ENCODE results near the gene MKRN2.
"Not testable (repeated sequence)": the region's sequence is repeated elsewhere in the genome, so short reads cannot be mapped to it uniquely, and the experiment has no call there.

The MKRN2 gene

GRCh38 chr3:12629560-12629959 is 72.7 kb downstream of the MKRN2 start:
- FAIRE-seq (no peak), DNase-seq (ENCODE audit: low spot score) (no peak)

DNA sequence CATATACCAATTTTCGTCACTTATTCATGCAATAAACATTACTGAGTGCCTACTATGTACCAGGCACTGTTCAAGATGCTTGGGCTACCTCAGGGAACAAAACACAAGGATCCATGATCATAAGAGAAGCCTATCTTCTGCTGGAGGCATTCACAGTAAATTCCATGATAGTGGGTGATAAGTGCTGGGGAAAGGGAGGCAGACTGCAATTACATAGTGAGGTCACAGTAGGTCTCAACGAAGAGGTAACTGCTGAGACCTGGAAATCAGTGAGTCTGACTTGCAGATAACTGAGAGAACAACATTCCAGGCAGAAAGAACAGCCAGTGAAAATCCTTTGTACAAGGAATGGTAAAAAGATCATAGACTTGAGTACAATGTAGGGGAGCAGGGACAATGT is 73.4 kb downstream of the MKRN2 start:
- DNase-seq (ENCODE audit: low spot score): no peak
- no peak for FAIRE-seq

- FAIRE-seq; DNase-seq (ENCODE audit: low spot score): not testable (repeated sequence)
Measured at GRCh38 chr3:12630843-12631242, 74.0 kb downstream of the MKRN2 start.

GRCh38 chr3:12632523-12632922 is 75.6 kb downstream of the MKRN2 start:
- no peak for DNase-seq (ENCODE audit: low spot score)
- FAIRE-seq: no peak

GRCh38 chr3:12633108-12633507 is 76.2 kb downstream of the MKRN2 start:
- FAIRE-seq (no peak), DNase-seq (ENCODE audit: low spot score) (no peak)

Measured in RCC 7860 (cell line).